Fibroblast of villous mesenchyme (primary cell): Measurements from ENCODE around the gene SH3RF3. TPM values are rescaled to one million over a fixed set of nuclear protein-coding genes. Genes with fewer than 3 reads are reported as not detected.
"Not testable (repeated sequence)": the region's sequence is repeated elsewhere in the genome, so short reads cannot be mapped to it uniquely, and the experiment has no call there.

ENCODE experiments used
- DNase-seq: peaks from one replicate; pipeline ENCODE4 v3.0.0-alpha.2; 2010; ENCODE audit warnings: low read depth
- H3K4me3 ChIP-seq: 2 replicates; pipeline ENCODE4 v1.5.1; 2011; ENCODE audit warnings: low read depth, mild to moderate bottlenecking, low read length
- total RNA-seq: library from RNA; depleted of rRNA; stranded (reverse); fragments of >200 nt; gene quantifications from 2 replicates; pipeline ENCODE4 v1.2.3, GENCODE V29; 2012
- TF ChIP-seq, protein P1 (sequence below): IDR thresholded peaks from 2 replicates; pipeline ENCODE4 v1.5.1; 2012; ENCODE audit warnings: low read depth, mild to moderate bottlenecking, low read length; ENCODE audit not compliant: insufficient read depth

The SH3RF3 gene
- total RNA-seq, 1 donor = 13.4 TPM

GRCh38 chr2:109098251-109098920 is 30.6 kb upstream of the SH3RF3 start:
- DNase-seq = peak; percentile 10

GRCh38 chr2:109098921-109099273 is 30.1 kb upstream of the SH3RF3 start:
- DNase-seq = no peak
- no peak overlapping the region for H3K4me3 ChIP-seq
- TF ChIP-seq, protein P1, sequence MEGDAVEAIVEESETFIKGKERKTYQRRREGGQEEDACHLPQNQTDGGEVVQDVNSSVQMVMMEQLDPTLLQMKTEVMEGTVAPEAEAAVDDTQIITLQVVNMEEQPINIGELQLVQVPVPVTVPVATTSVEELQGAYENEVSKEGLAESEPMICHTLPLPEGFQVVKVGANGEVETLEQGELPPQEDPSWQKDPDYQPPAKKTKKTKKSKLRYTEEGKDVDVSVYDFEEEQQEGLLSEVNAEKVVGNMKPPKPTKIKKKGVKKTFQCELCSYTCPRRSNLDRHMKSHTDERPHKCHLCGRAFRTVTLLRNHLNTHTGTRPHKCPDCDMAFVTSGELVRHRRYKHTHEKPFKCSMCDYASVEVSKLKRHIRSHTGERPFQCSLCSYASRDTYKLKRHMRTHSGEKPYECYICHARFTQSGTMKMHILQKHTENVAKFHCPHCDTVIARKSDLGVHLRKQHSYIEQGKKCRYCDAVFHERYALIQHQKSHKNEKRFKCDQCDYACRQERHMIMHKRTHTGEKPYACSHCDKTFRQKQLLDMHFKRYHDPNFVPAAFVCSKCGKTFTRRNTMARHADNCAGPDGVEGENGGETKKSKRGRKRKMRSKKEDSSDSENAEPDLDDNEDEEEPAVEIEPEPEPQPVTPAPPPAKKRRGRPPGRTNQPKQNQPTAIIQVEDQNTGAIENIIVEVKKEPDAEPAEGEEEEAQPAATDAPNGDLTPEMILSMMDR = no peak

More at GRCh38 chr2:109098251-109098920, 30.6 kb upstream of the SH3RF3 start:
- TF ChIP-seq, protein P1 = no peak
- H3K4me3 ChIP-seq = no peak overlapping the region

GRCh38 chr2:109102588-109103233 is 26.3 kb upstream of the SH3RF3 start:
- no peak for DNase-seq
- H3K4me3 ChIP-seq = no peak overlapping the region
- TF ChIP-seq, protein P1 = no peak

GRCh38 chr2:109105113-109105512 is 23.9 kb upstream of the SH3RF3 start:
- no peak overlapping the region for H3K4me3 ChIP-seq
- DNase-seq = no peak
- TF ChIP-seq, protein P1 = no peak

DNA sequence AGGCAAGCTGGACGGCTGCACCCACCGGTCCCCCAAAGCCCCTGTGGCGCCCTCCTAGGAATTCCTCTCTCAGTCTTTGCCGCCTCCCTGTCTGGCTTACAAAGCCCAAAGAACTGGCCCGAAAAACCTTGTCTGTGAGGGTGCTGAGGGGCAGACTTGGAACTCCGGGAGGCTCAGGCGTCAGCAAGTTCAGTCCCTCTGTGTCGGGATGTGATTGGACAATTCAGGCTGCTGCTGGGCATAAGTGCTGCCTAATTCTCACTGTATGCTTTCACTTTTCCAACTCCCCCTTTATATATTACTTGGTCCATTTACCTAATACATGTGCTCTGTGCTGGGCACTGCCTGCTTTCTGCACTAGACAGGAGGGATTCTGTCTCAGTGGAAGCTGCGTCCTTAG is 20.3 kb upstream of the SH3RF3 start:
- TF ChIP-seq, protein P1 = no peak
- H3K4me3 ChIP-seq = no peak overlapping the region
- DNase-seq = no peak

DNA sequence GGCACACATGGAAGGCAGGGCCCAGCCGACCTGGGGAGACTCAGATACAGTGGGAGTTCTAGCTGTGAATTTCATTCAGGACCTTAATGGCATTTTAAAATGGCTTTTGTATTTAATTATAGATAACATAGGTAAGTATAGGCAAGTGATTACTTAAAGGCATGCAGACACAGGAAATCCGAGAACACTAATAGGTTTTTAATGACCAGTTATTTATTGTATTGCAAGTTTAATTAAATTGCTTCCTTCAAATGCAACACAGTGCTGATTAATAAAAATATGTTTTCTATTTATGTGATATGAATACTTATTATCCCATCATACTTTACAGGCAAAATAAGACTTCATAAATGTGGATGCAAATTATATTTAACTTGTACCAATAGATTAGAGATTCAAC is 19.7 kb upstream of the SH3RF3 start:
- TF ChIP-seq, protein P1 = no peak
- no peak for DNase-seq
- H3K4me3 ChIP-seq = no peak overlapping the region

DNA sequence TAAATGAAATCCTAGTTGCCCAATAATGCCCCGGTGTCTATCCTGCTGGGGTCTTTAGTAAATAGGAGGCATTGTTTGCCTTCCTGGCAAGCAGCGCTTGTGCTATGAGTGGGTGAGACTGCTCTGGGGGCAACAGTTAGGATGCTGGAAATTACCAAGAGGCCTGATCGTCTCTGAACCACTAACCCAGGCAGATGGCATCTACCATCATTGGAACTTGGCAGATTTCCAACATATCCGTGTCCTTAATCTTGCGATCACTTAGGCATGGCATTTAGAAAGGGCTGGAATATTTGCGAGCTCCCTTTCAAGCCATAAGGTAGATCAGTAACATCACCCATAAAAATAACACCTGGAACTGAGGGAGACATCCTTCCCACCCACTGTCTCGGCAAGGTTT is 18.8 kb upstream of the SH3RF3 start:
- DNase-seq = no peak
- TF ChIP-seq, protein P1 = no peak

GRCh38 chr2:109117181-109117580 is 11.8 kb upstream of the SH3RF3 start:
- H3K4me3 ChIP-seq, DNase-seq: not testable (repeated sequence)

More for the DNA sequence above, 18.8 kb upstream of the SH3RF3 start:
- no peak overlapping the region for H3K4me3 ChIP-seq
